Measurements from ENCODE around the gene STAMBP.

DNA sequence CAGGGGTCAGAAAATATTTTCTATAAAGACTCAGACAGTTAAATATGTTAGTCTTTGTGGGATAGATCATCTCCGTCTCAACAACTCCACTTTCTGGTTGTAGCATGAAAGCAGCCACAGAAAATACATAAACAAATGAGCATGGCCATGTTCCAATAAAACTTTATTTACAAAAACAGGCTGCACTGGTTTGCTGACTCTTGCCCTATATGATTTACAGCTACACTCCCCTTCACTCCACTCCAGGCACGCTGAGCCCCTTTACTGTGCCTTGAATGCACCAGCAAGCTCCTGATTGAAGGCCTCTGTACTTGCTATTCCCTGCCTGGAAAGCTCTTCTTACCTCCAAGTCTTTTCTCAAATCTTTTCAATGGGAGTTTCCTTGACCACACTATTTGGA is 5.8 kb upstream of the STAMBP start:
- TF ChIP-seq, protein P1, sequence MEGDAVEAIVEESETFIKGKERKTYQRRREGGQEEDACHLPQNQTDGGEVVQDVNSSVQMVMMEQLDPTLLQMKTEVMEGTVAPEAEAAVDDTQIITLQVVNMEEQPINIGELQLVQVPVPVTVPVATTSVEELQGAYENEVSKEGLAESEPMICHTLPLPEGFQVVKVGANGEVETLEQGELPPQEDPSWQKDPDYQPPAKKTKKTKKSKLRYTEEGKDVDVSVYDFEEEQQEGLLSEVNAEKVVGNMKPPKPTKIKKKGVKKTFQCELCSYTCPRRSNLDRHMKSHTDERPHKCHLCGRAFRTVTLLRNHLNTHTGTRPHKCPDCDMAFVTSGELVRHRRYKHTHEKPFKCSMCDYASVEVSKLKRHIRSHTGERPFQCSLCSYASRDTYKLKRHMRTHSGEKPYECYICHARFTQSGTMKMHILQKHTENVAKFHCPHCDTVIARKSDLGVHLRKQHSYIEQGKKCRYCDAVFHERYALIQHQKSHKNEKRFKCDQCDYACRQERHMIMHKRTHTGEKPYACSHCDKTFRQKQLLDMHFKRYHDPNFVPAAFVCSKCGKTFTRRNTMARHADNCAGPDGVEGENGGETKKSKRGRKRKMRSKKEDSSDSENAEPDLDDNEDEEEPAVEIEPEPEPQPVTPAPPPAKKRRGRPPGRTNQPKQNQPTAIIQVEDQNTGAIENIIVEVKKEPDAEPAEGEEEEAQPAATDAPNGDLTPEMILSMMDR (conservative IDR thresholded peaks at IDR 0.05; ENCODE audit: low read length), result no peak
- no peak for TF ChIP-seq EZH2phosphoT487 (IDR thresholded peaks at IDR 0.05; ENCODE audit: borderline replicate concordance)

Data from Loucy (cell line).